IMR-90 (cell line): ENCODE results near the gene KLHL6.

Source experiments
- CTCF ChIP-seq: conservative IDR thresholded peaks from 2 replicates; pipeline ENCODE4 v1.5.1; 2012; ENCODE audit warnings: mild to moderate bottlenecking, low read depth, low read length, improper control_type of control experiment
- FOS ChIP-seq: fragments of 150-350 bp; IDR thresholded peaks from 2 replicates; pipeline ENCODE4 v1.6.1; 2016; ENCODE audit warnings: low read depth, low read length
- MAFK ChIP-seq: IDR thresholded peaks from 2 replicates; pipeline ENCODE4 v1.6.1; 2012; ENCODE audit warnings: low read depth, low read length, improper control_type of control experiment
- MXI1 ChIP-seq: IDR thresholded peaks from 2 replicates; pipeline ENCODE4 v1.6.1; 2012; ENCODE audit warnings: low read depth, mild to moderate bottlenecking, low read length, moderate library complexity, borderline replicate concordance
- SMC3 ChIP-seq: fragments of 150-350 bp; IDR thresholded peaks from 2 replicates; pipeline ENCODE4 v1.6.1; 2016; ENCODE audit warnings: low read depth, mild to moderate bottlenecking, antibody characterized with exemption, low read length, moderate library complexity

- TF ChIP-seq CTCF (no peak), MAFK (no peak), FOS (no peak), MXI1 (no peak), SMC3 (no peak)
Measured at GRCh38 chr3:183437666-183438564, 117.6 kb downstream of the KLHL6 start.
